ENCODE measurements around the gene TGM6. TPM values are rescaled to one million over a fixed set of nuclear protein-coding genes. Genes with fewer than 3 reads are reported as not detected.

The TGM6 gene
- polyA plus RNA-seq, 3 donors = not detected

- intact Hi-C loops (cut with micrococcal nuclease) = loop anchor here in 1 of 2 donors (10.0 kb wide), 1 partner anchor 1134 kb away; no protein-coding TSS in a partner anchor
- H3K9me3 Mint-ChIP-seq = no peaks in the 10 kb centered on the region
- peaks cover 51% of the 10 kb centered on the region for H3K79me2 ChIP-seq (ENCODE audit: insufficient read depth, low read length)
Observed at GRCh38 chr20:2468581-2469407, 88.1 kb downstream of the TGM6 start.

More at GRCh38 chr20:2468581-2469407, 88.1 kb downstream of the TGM6 start:
- no peaks in the 10 kb centered on the region for H3K9me3 ChIP-seq (replicated peaks in 1 of 2; ENCODE audit: control insufficient read depth in 1 of 2, insufficient read depth in 1 of 2, low read length in 2 of 2)
- TF ChIP-seq CTCF (IDR thresholded peaks at IDR 0.05) = no peak
- peak overlapping the region in 1 of 2 donors; percentile 31 for H3K4me3 Mint-ChIP-seq
- H3K27ac ChIP-seq (ENCODE audit: low read depth in 1 of 2, low read length in 2 of 2) = peak overlapping the region in 1 of 2 donors; percentile 2
- no peak for DNase-seq
- H3K36me3 Mint-ChIP-seq = peaks cover 41 to 42% of the 10 kb centered on the region in 2 donors
- WGBS (ENCODE audit: insufficient coverage) = 97% methylated on average over 6 of the region's 11 CpGs
- H2AFZ ChIP-seq (ENCODE audit: insufficient read depth, low read depth, low read length, poor library complexity, severe bottlenecking) = no peak overlapping the region
- H4K20me1 ChIP-seq (ENCODE audit: insufficient read depth, low read length) = peaks cover 65% of the 10 kb centered on the region
- peaks cover 17 to 28% of the 10 kb centered on the region in 2 donors for H3K4me1 ChIP-seq (ENCODE audit: control insufficient read depth in 1 of 2, insufficient read depth in 2 of 2, low read length in 2 of 2)
- peak overlapping the region; percentile 91 for H3K4me2 ChIP-seq (replicated peaks; ENCODE audit: extremely low read depth, low read length, poor library complexity, severe bottlenecking)
- peak overlapping the region in 1 of 3 experiments; percentile 93 for H3K4me3 ChIP-seq (replicated peaks in 1 of 3; ENCODE audit: low read depth in 2 of 3, low read length in 3 of 3)
- H3K4me1 Mint-ChIP-seq = peaks cover 26% of the 10 kb centered on the region
- peak overlapping the region; percentile 92 for H3K9ac ChIP-seq (ENCODE audit: insufficient read depth, low read length, poor library complexity, severe bottlenecking)
- no peaks in the 10 kb centered on the region for H3K27me3 ChIP-seq (ENCODE audit: control insufficient read depth in 2 of 2, insufficient read depth in 2 of 2, low read length in 2 of 2)
- H3K27ac Mint-ChIP-seq = peak overlapping the region in 4 of 7 donors; percentile 37 to 61 (median 40)
- H3K36me3 ChIP-seq (replicated peaks in 1 of 2; ENCODE audit: control insufficient read depth in 1 of 2, insufficient read depth in 2 of 2, low read length in 2 of 2) = peaks cover 45 to 50% of the 10 kb centered on the region in 2 donors
- H3K27me3 Mint-ChIP-seq (ENCODE audit: low read depth in 3 of 3) = no peaks in the 10 kb centered on the region
